A549 (cell line): ENCODE data around the gene CHCHD6. TPM values are rescaled to one million over a fixed set of nuclear protein-coding genes. Genes with fewer than 3 reads are reported as not detected.

Experiments
- ATAC-seq, 2 experiments: fragments of 200-7000 bp in 1 of 2; fragments of >200 bp in 1 of 2; cut with Nextera tagmentation in 1 of 2; cut with Tn5 transposase in 1 of 2; 3 replicates each; pipeline versions ENCODE4 v1.8.0 to v1.9.1; 2018 to 2020; ENCODE audit warnings: mild to moderate bottlenecking in 1 of 2, moderate library complexity in 1 of 2
- CTCF ChIA-PET: fragments of 300-600 bp; sonication (Branson Sonifier 250); formaldehyde crosslinking; extraction: SDS; loops from one replicate; lab custom pipeline; 2021; ENCODE audit warnings: antibody characterized with exemption, inconsistent platforms; lab: Yijun Ruan, JAX
- POLR2A ChIA-PET: fragments of 350-600 bp; formaldehyde crosslinking; extraction: SDS; loops from one replicate; lab custom pipeline; 2021; ENCODE audit warnings: antibody characterized with exemption, inconsistent platforms; lab: Yijun Ruan, JAX
- DNase-seq, 2 experiments: peaks; one replicate each; pipeline versions ENCODE4 v3.0.0 to v3.0.0-alpha.2; 2011 to 2016; ENCODE audit warnings: low read depth in 1 of 2, low spot score in 1 of 2
- FAIRE-seq: peaks from 2 replicates; lab custom pipeline; 2011; peaks lifted over from hg19 to GRCh38; lab: Jason Lieb, UNC
- H3K27ac ChIP-seq, 2 experiments: fragments of >200 bp; sonication (Bioruptor Twin); formaldehyde crosslinking; 3 replicates each; pipeline ENCODE4 v1.5.1; 2016 to 2017
- H3K4me1 ChIP-seq: fragments of >200 bp; sonication (Bioruptor Twin); formaldehyde crosslinking; 3 replicates; pipeline ENCODE4 v1.6.1; 2016
- H3K4me2 ChIP-seq: fragments of >200 bp; sonication (Bioruptor Twin); formaldehyde crosslinking; 3 replicates; pipeline ENCODE4 v1.6.1; 2016
- H3K4me3 ChIP-seq: fragments of >200 bp; sonication (Bioruptor Twin); formaldehyde crosslinking; 3 replicates; pipeline ENCODE4 v1.5.1; 2016
- H3K9me3 ChIP-seq: fragments of >200 bp; sonication (Bioruptor Twin); formaldehyde crosslinking; 3 replicates; pipeline ENCODE4 v1.6.1; 2016
- CBX8 ChIP-seq: fragments of 200-600 bp; sonication (generic); IDR thresholded peaks from 2 replicates; pipeline ENCODE4 v1.6.1; 2016
- CHD4 ChIP-seq: fragments of 200-600 bp; sonication (generic); IDR thresholded peaks from 2 replicates; pipeline ENCODE4 v1.6.1; 2016; ENCODE audit warnings: antibody characterized with exemption, mild to moderate bottlenecking, borderline replicate concordance
- ELK1 ChIP-seq: fragments of 150-350 bp; IDR thresholded peaks from 2 replicates; pipeline ENCODE4 v1.6.1; 2014; ENCODE audit warnings: low read depth, mild to moderate bottlenecking, low read length
- ESRRA ChIP-seq: fragments of 150-350 bp; IDR thresholded peaks from 2 replicates; pipeline ENCODE4 v1.6.1; 2014; ENCODE audit warnings: mild to moderate bottlenecking, low read length, borderline replicate concordance
- FOSB ChIP-seq: fragments of 250-450 bp; sonication (Bioruptor Pico); IDR thresholded peaks from 2 replicates; pipeline ENCODE4 v1.5.0; 2020; ENCODE audit warnings: mild to moderate bottlenecking, moderate library complexity
- FOXS1 ChIP-seq: fragments of 250-450 bp; sonication (Bioruptor Pico); IDR thresholded peaks from 2 replicates; pipeline ENCODE4 v1.5.0; 2020; ENCODE audit warnings: mild to moderate bottlenecking, moderate library complexity
- HOXB13 ChIP-seq: fragments of 250-450 bp; sonication (Bioruptor Pico); IDR thresholded peaks from 2 replicates; pipeline ENCODE4 v1.5.0; 2020; ENCODE audit warnings: low read depth, mild to moderate bottlenecking, moderate library complexity
- HOXB5 ChIP-seq: fragments of 250-450 bp; sonication (Bioruptor Pico); IDR thresholded peaks from 2 replicates; pipeline ENCODE4 v1.5.0; 2020; ENCODE audit warnings: mild to moderate bottlenecking, moderate library complexity
- MAZ ChIP-seq: fragments of 150-350 bp; IDR thresholded peaks from 2 replicates; pipeline ENCODE4 v1.6.1; 2014; ENCODE audit warnings: antibody characterized with exemption, low read depth, low read length, borderline replicate concordance
- NFE2L2 ChIP-seq: fragments of 150-350 bp; conservative IDR thresholded peaks from 2 replicates; pipeline ENCODE4 v1.6.1; 2014; ENCODE audit warnings: low read length
- NR3C1 ChIP-seq: fragments of >200 bp; sonication (Bioruptor Twin); formaldehyde crosslinking; IDR thresholded peaks from 3 replicates; pipeline ENCODE4 v1.6.1; 2017
- REST ChIP-seq: fragments of 200-600 bp; sonication (generic); IDR thresholded peaks from 2 replicates; pipeline ENCODE4 v1.6.1; 2016; ENCODE audit warnings: antibody characterized with exemption, mild to moderate bottlenecking, moderate library complexity
- SREBF2 ChIP-seq: fragments of 450-650 bp; IDR thresholded peaks from 2 replicates; pipeline ENCODE4 v1.6.1; 2014; ENCODE audit warnings: mild to moderate bottlenecking, moderate library complexity
- TP53 ChIP-seq: fragments of 250-450 bp; sonication (Bioruptor Pico); IDR thresholded peaks from 2 replicates; pipeline ENCODE4 v1.5.0; 2021; ENCODE audit warnings: mild to moderate bottlenecking, moderate library complexity
- USF2 ChIP-seq: fragments of 450-650 bp; IDR thresholded peaks from 2 replicates; pipeline ENCODE4 v1.6.1; 2014; ENCODE audit warnings: antibody characterized with exemption
- ZFP36 ChIP-seq: fragments of 450-650 bp; IDR thresholded peaks from 2 replicates; pipeline ENCODE4 v1.6.1; 2014; ENCODE audit warnings: borderline replicate concordance; ENCODE audit not compliant: partially characterized antibody
- WGBS: methylation state at CpG from one replicate; pipeline ENCODE4 v1.1.6; 2017; ENCODE audit errors: missing lambda C conversion rate; 5-methylcytosine and 5-hydroxymethylcytosine counted together
- polyA plus RNA-seq, 4 experiments: library from polyadenylated mRNA; depleted of rRNA in 3 of 4; stranded (reverse); fragments of >200 nt; fragmentation: RNase III in 1 of 4; extraction: RNeasy Plus Mini Kit Qiagen cat#74134 plus additional on column Dnase treatment in 1 of 4; gene quantifications; 2 replicates in 3 of 4; 3 replicates in 1 of 4; pipeline ENCODE4 v1.2.3, GENCODE V29; 2011 to 2017

CHCHD6 gene
- polyA plus RNA-seq, 2 of the 4 experiments (the other 2 are of a cell fraction) = 15.0 to 18.1 TPM

- ATAC-seq (no peak), FAIRE-seq (no peak), DNase-seq (no peak)
- CTCF ChIA-PET = interaction anchor here (0.6 to 1.1 kb wide), 3 partner anchors 20 to 872 kb away, joined by 3 to 4 read pairs (median 3); no protein-coding TSS in a partner anchor
- H3K27ac ChIP-seq = no peak overlapping the region
- peaks cover 16% of the 10 kb centered on the region; the same call in 2 of the 3 replicates for H3K9me3 ChIP-seq
- 46% methylated on average over 6 of the region's 6 CpGs for WGBS
- TF ChIP-seq SREBF2 = no peak
- TF ChIP-seq NFE2L2 = no peak
- no peak for TF ChIP-seq REST
- no peak for TF ChIP-seq TP53 (CRISPR knock-in tag)
- TF ChIP-seq ZFP36 = no peak
- no peak for TF ChIP-seq NR3C1
- no peak for TF ChIP-seq ESRRA
- TF ChIP-seq CHD4 = no peak
- TF ChIP-seq FOSB = no peak
- TF ChIP-seq CBX8 = no peak
- H3K4me3 ChIP-seq = no peak overlapping the region
- H3K4me2 ChIP-seq = no peak overlapping the region
- POLR2A ChIA-PET = no interaction called here
- no peaks in the 10 kb centered on the region for H3K4me1 ChIP-seq
Measured at GRCh38 chr3:126672741-126673140, 31.3 kb upstream of the CHCHD6 start.

- no peak overlapping the region for H3K27ac ChIP-seq
- FAIRE-seq (no peak), ATAC-seq (no peak), DNase-seq (no peak)
- WGBS = 25% methylated on average over 7 of the region's 7 CpGs
- no peak overlapping the region for H3K4me2 ChIP-seq
- POLR2A ChIA-PET = no interaction called here
- H3K4me3 ChIP-seq = no peak overlapping the region
- no peaks in the 10 kb centered on the region for H3K4me1 ChIP-seq
- TF ChIP-seq HOXB13 (CRISPR knock-in tag) (no peak), ZFP36 (no peak), TP53 (CRISPR knock-in tag) (no peak), HOXB5 (CRISPR knock-in tag) (no peak), ELK1 (no peak), FOXS1 (CRISPR knock-in tag) (no peak), USF2 (no peak), MAZ (no peak)
- peaks cover 16% of the 10 kb centered on the region; the same call in 2 of the 3 replicates for H3K9me3 ChIP-seq
- CTCF ChIA-PET = interaction anchor here (0.9 to 6.5 kb wide), 5 partner anchors 12 to 868 kb away, joined by 3 to 68 read pairs (median 5); no protein-coding TSS in a partner anchor
Measured at GRCh38 chr3:126676919-126677705, 26.9 kb upstream of the CHCHD6 start.
